Mucosa of rectum (tissue), 2 donors: ENCODE measurements around the gene SNRPA1.
A peak's percentile ranks its signal among the peaks of the same experiment; 100 is the strongest.

Experiments used
- H3K27ac ChIP-seq, 2 donors: one replicate each; pipeline ENCODE4 v1.7.0; 2013; ENCODE audit warnings: inconsistent platforms in 2 of 2, low read depth in 2 of 2, low read length in 2 of 2
- H3K27me3 ChIP-seq, 2 donors: one replicate each; pipeline ENCODE4 v1.7.0; 2013; ENCODE audit warnings: low read length in 2 of 2; ENCODE audit not compliant: control insufficient read depth in 2 of 2, insufficient read depth in 2 of 2
- H3K36me3 ChIP-seq, 2 donors: one replicate each; pipeline ENCODE4 v1.7.0; 2013; ENCODE audit warnings: low read length in 2 of 2; ENCODE audit not compliant: control insufficient read depth in 2 of 2, insufficient read depth in 2 of 2
- H3K4me1 ChIP-seq, 2 donors: one replicate each; pipeline ENCODE4 v1.7.0; 2013; ENCODE audit warnings: low read length in 2 of 2, mild to moderate bottlenecking in 1 of 2; ENCODE audit not compliant: control insufficient read depth in 2 of 2, insufficient read depth in 2 of 2
- H3K4me3 ChIP-seq, 2 donors: one replicate each; pipeline ENCODE4 v1.7.0; 2013; ENCODE audit warnings: low read length in 2 of 2
- H3K9ac ChIP-seq, 2 donors: one replicate each; pipeline ENCODE4 v1.7.0; 2013; ENCODE audit warnings: low read length in 2 of 2, low read depth in 1 of 2, mild to moderate bottlenecking in 1 of 2
- H3K9me3 ChIP-seq, 2 donors: one replicate each; pipeline ENCODE4 v1.7.0; 2013; ENCODE audit warnings: low read length in 2 of 2; ENCODE audit not compliant: control insufficient read depth in 2 of 2
- donor health status: healthy.
- donor health status: Normal muscosa, but diverticular disease.

Gene SNRPA1

DNA sequence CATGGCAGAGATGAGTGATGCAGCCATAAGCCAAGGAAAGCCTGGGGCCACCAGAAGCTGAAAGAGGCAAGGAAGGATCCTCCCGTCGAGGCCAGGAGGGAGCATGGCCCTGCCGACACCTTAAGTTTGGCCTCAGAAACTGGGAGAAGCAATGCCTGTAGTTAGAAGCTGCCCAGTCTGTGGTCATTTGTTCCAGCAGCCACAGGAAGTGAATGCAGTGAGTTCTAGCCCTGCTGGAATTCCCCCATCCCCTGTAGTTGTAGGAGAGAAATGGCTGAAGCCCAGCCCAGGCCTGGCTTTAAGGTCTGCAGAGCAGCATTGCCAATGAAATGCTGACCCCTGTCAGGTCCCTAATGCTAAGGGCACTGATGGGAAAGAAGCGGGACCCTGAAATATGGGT, 31.0 kb downstream of the SNRPA1 start:
- Histone ChIP-seq H3K4me3 (no peak overlapping the region), H3K27ac (peak overlapping the region in 1 of 2 donors; percentile 1), H3K9me3 (no peaks in the 10 kb centered on the region), H3K36me3 (peaks cover 0 to 2% of the 10 kb centered on the region in 2 donors), H3K27me3 (no peaks in the 10 kb centered on the region), H3K9ac (no peak overlapping the region), H3K4me1 (peaks cover 0 to 4% of the 10 kb centered on the region in 2 donors)

DNA sequence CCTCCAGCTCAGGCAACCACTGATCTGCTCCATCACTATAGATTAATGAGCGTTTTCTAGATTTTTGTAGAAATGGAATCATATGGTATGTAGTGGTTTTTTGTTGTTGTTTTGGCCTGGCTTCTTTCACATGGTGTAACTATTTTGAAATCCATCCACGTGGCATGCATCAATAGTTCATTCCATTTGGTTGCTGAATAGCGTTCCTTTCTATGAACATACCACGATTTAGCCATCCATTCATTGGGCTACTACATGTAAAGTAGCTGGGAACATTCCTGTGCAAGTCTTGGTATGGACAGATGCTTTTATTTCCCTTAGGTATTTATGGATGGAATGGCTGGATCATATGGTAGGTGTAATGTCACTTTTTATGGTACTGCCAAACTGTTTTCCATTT, 32.5 kb downstream of the SNRPA1 start:
- no peaks in the 10 kb centered on the region for H3K27me3 ChIP-seq
- no peaks in the 10 kb centered on the region for H3K36me3 ChIP-seq
- H3K4me3 ChIP-seq = no peak overlapping the region
- no peak overlapping the region for H3K9ac ChIP-seq
- peaks cover 0 to 4% of the 10 kb centered on the region in 2 donors for H3K4me1 ChIP-seq
- no peaks in the 10 kb centered on the region for H3K9me3 ChIP-seq
- no peak overlapping the region for H3K27ac ChIP-seq

DNA sequence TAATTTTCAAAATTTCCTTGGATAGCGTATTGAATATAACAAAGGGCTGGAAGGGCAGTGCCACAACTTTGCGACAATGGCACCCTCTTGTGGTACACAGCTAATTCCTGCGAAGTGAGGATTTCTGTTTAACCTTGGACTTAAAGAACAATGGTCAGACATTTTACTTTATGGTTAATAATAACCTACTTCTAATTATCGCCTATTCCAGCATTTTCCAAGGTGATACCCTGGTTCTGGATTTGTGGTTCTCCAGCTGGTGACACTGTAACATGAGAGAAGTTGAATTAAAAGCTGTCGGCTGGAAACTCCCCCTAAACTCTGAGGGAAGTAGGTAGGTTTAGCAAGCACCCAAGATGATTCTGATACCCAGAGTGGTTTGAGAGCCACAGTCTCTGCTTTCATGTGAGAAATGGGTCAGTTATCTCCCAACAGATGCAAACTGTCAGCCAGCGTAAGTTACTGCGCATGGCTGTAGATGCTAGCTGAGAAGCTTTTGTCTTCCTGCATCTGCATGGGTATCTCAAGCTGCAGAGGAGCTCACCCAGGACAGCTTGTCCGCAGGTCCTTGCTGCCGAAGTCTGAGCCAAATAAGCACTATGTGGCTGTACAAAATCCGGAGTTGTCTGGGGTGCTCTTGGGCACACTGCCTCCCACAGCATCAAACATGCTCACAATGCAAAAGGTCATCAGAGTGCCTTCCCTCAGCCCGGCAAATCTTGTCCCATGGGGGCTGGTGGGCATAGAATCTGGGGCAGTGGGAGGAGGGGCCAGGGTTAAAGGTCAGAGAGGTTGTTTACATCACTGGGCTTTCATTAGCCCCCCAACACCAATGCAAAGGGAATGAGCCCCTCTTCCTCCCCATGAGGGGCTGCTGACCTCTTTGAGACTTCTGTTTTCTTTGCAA, 36.6 kb downstream of the SNRPA1 start:
- Histone ChIP-seq H3K9ac (no peak overlapping the region), H3K4me1 (no peaks in the 10 kb centered on the region), H3K4me3 (no peak overlapping the region), H3K36me3 (no peaks in the 10 kb centered on the region), H3K9me3 (no peaks in the 10 kb centered on the region), H3K27ac (no peak overlapping the region), H3K27me3 (no peaks in the 10 kb centered on the region)

DNA sequence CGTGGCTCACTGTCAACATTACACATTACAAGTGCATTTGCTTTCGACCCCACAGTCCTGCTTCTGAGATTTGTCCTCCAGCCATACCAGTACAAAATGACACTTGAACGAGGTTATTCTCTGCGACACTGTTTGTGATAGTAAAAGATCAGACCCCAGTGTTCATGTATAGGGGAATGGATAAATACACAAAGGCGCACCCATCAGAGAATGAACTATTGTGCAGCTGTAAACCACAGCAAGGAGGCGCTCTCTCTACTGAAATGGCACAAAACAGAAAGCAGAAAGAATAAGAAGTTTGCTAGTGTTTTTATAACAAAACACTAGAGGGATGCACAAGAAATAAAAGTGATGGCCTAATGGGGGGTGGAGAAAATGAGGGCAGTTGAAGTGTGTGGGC, 38.3 kb downstream of the SNRPA1 start:
- H3K27ac ChIP-seq = no peak overlapping the region
- H3K9me3 ChIP-seq = no peaks in the 10 kb centered on the region
- no peak overlapping the region for H3K4me3 ChIP-seq

DNA sequence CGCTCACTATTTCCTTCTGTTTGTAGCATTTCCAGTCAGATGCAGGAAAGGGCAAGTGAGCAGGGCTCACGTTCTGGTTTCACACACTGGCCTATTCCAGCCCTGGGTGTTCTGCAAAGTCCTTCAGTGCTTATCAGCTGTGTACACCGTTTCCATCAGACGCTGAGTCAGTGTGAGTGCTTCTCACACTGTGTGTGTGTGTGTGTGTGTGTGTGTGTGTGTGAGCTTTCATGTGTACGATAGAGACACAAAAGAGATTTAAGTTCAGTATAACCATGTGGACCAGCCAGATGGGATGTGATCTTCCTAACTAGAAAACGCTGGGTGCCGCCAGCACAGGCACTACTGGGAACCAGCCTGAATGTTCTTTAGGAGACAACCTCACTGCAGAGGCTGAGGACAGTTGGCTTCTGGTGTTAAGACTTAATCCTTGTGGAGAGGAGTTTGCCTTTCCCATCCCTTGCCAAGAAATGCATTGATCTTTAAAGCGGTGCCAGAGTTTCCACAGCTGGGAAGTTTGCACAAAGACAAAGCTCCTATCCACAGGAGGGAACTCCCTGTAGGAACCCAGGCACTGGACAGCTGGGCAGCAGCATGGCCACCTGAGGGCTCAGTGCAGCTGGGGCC, 39.3 kb downstream of the SNRPA1 start:
- Histone ChIP-seq H3K27me3 (no peaks in the 10 kb centered on the region), H3K4me1 (peaks cover 3 to 6% of the 10 kb centered on the region in 2 donors), H3K4me3 (no peak overlapping the region), H3K36me3 (no peaks in the 10 kb centered on the region), H3K27ac (no peak overlapping the region), H3K9ac (no peak overlapping the region), H3K9me3 (no peaks in the 10 kb centered on the region)

More for the DNA sequence above, 38.3 kb downstream of the SNRPA1 start:
- Histone ChIP-seq H3K36me3 (no peaks in the 10 kb centered on the region), H3K27me3 (no peaks in the 10 kb centered on the region), H3K9ac (no peak overlapping the region), H3K4me1 (peaks cover 3 to 6% of the 10 kb centered on the region in 2 donors)

DNA sequence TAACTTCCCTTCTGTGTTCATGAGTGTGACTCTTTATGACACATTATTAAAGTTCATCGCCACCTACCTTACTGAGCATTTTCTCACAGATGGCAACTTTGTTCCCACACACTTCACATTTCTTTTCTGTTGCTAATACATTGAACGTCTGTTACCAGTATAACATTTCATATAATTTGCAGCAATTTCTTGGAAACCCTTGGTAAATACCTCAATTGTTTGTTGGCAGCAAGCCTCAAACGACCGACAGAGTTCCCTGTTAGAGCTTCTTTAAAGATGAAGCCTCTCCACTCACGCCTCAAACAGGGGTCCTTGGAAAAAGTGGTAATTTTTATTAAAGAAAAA, 40.0 kb downstream of the SNRPA1 start:
- Histone ChIP-seq H3K9ac (no peak overlapping the region), H3K27ac (no peak overlapping the region), H3K9me3 (no peaks in the 10 kb centered on the region), H3K36me3 (no peaks in the 10 kb centered on the region), H3K4me1 (peaks cover 10 to 12% of the 10 kb centered on the region in 2 donors), H3K4me3 (no peak overlapping the region), H3K27me3 (no peaks in the 10 kb centered on the region)

DNA sequence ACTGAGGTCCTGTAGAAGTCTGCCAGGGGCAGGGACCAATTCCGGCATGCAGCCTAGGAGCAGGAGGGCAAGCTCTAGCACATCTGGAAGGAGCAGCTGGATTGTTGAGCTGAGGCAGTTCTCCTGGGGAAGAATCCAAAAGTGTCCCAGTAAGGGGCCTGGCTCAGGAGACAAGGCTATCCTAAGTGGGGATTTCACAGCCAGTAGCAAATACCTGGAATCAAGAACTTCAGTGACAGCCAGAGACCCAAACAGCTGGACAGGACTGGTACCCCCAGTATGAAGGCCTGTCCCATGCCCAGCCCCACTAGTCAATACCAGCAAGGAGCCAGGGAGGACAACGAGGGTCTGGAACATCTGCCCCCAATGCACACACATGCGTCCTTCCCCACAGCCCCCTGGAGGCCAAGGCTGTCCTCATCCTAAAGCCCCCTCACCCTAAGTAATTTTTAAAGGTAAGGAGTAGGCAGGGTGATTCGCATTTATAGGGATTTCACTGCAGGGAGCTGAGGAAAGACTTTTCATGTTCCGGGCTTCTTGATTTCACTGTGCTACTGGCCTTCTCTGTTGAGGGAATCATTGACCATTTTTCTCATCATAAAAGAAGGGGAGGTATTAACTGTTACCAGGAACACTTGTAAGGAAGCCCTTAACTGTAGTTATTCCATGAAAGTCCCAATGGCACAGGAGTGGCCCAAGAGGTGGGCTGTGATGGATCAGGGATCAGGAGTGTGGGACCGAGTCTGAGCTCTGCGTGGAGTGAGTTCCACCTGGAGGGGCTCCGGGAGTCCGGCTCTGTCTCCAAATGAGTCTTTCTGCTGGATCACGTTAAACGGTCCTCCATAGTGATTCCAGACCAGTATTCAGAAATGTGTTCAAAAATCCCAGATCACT, 40.6 kb downstream of the SNRPA1 start:
- no peak overlapping the region for H3K9ac ChIP-seq
- H3K4me1 ChIP-seq = peaks cover 14 to 16% of the 10 kb centered on the region in 2 donors

DNA sequence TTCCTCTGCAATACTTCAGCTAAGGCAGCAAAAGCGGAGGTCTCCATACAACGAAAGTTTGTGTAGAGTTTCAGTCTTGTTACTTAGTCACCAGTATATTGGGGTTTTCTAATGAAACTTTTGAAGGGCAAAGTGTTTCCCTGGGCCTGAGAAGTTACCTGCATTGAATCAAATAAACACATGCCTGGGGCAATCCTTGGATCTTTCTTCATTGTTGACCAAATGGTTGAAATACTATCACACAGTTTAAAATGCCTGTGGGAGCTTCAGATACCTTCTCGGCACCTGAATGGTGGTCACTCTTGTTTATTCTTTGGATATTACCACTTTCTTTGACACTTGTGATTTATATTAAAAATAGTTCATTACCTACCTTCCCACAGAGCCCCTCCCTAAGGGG, 42.2 kb downstream of the SNRPA1 start:
- no peaks in the 10 kb centered on the region for H3K27me3 ChIP-seq
- peaks cover 0 to 3% of the 10 kb centered on the region in 2 donors for H3K36me3 ChIP-seq
- peak overlapping the region; percentile 78 to 87 for H3K4me3 ChIP-seq
- H3K9ac ChIP-seq = peak overlapping the region in 1 of 2 donors; percentile 63
- H3K27ac ChIP-seq = peak overlapping the region; percentile 67 to 74
- peaks cover 16% of the 10 kb centered on the region in 2 donors for H3K4me1 ChIP-seq
- H3K9me3 ChIP-seq = no peaks in the 10 kb centered on the region

More for the DNA sequence above, 40.6 kb downstream of the SNRPA1 start:
- H3K27ac ChIP-seq = no peak overlapping the region
- no peaks in the 10 kb centered on the region for H3K9me3 ChIP-seq
- H3K27me3 ChIP-seq = no peaks in the 10 kb centered on the region
- no peak overlapping the region for H3K4me3 ChIP-seq
- no peaks in the 10 kb centered on the region for H3K36me3 ChIP-seq

DNA sequence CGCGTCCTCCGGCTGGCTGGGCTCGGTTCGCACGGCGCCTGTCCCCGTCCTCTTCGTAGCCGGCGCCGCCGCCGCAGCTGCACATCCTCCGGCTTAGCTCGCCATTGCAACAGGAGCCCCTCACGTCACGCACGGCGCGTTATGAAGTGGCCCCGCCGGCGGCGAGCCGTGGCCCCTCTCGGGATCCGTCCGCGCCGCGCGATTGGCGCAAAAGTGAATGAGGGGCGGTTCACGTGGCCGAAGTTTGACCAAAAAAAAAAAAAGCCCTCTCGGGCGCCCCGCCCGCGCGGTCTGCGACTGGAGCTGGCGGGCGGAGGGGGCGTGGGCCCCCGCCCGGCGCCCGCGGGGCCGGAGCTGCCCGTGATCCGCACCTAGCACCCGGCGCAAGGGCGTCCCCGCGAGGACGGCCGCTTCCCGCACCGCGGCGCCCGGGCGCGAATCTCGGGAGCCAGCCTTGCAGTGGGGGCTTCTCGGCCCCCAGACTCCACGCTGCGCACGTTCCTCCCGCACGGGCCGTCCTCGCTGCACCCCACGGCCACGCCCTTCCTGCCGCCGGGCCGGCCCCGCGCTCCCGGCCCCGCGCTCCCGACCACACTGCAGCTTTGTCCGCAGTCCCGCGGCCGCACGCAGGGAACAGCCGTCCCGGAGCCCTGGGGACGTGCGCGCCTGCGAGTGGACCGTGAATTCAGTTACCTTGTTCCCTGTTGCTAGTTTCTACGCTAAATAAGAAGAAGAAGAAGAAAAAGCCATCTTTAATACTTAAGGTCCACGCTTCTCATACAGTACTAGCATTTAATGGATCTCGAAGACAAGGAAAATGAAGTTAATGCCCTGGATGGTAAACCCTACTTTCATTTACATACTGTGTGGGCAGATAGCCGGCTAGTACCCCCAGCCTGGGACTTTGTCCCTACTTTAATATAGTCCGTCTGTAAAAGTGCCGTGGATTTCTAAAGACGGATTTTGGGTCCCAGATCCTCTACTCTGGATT, 42.9 kb downstream of the SNRPA1 start, which contains the start of gene CHSY1:
TSS of gene CHSY1 (minus strand) at position 219 of the 991 bp plus-strand sequence. CDS start 592 bp downstream, outside the sequence.
- H3K9ac ChIP-seq = peak within 1 kb of the TSS; percentile 74 to 78
- H3K4me1 ChIP-seq = peaks cover 16% of the 10 kb centered on the region in 2 donors
- H3K27ac ChIP-seq = peak within 1 kb of the TSS; percentile 74 to 83
- no peaks in the 10 kb centered on the region for H3K27me3 ChIP-seq
- H3K4me3 ChIP-seq = peak within 1 kb of the TSS; percentile 78 to 87
- H3K36me3 ChIP-seq = peaks cover 0 to 3% of the 10 kb centered on the region in 2 donors
- H3K9me3 ChIP-seq = no peaks in the 10 kb centered on the region
